Measurements from ENCODE around the gene PDE6D.
"Not testable (repeated sequence)": the region's sequence is repeated elsewhere in the genome, so short reads cannot be mapped to it uniquely, and the experiment has no call there.

PDE6D gene

GRCh38 chr2:231718799-231719198, 62.3 kb downstream of the PDE6D start:
- DNase-seq = no peak

GRCh38 chr2:231717281-231718171, 63.6 kb downstream of the PDE6D start:
- peak; percentile 61 for DNase-seq

- DNase-seq = no peak
Measured at GRCh38 chr2:231716666-231717280, 64.3 kb downstream of the PDE6D start.

GRCh38 chr2:231715988-231716616, 65.0 kb downstream of the PDE6D start:
- no peak for DNase-seq

- no peak for DNase-seq
Measured at GRCh38 chr2:231715499-231715837, 65.6 kb downstream of the PDE6D start.

- DNase-seq = peak; percentile 84
Measured at GRCh38 chr2:231714639-231715498, 66.2 kb downstream of the PDE6D start.

GRCh38 chr2:231713730-231714638, 67.1 kb downstream of the PDE6D start:
- DNase-seq = peak; percentile 89

GRCh38 chr2:231713406-231713729, 67.7 kb downstream of the PDE6D start:
- DNase-seq = not testable (repeated sequence)

GRCh38 chr2:231712451-231713021, 68.5 kb downstream of the PDE6D start:
- peak; percentile 53 for DNase-seq

GRCh38 chr2:231711677-231712450, 69.2 kb downstream of the PDE6D start:
- DNase-seq = no peak

GRCh38 chr2:231710799-231711676, 70.0 kb downstream of the PDE6D start:
- DNase-seq = peak; percentile 45

- peak; percentile 95 for DNase-seq
Measured at GRCh38 chr2:231709981-231710798, 70.9 kb downstream of the PDE6D start.

- peak; percentile 59 for DNase-seq
Measured at GRCh38 chr2:231709636-231709980, 71.5 kb downstream of the PDE6D start.

- peak; percentile 65 for DNase-seq
Measured at GRCh38 chr2:231708773-231709635, 72.1 kb downstream of the PDE6D start.

- DNase-seq = peak; percentile 99
Measured at GRCh38 chr2:231707927-231708772, 72.9 kb downstream of the PDE6D start, which contains the start of gene PTMA. PTMA (plus strand) TSS chr2:231708525; CDS start chr2:231708707, 182 bp downstream.

- peak; percentile 74 for DNase-seq
Measured at GRCh38 chr2:231707625-231707926, 73.5 kb downstream of the PDE6D start.
